ENCODE measurements around the gene MCFD2. TPM values are rescaled to one million over a fixed set of nuclear protein-coding genes. Genes with fewer than 3 reads are reported as not detected.

Gene MCFD2
- total RNA-seq, 1 experiment from 2014 or later, result 84.9 TPM

DNA sequence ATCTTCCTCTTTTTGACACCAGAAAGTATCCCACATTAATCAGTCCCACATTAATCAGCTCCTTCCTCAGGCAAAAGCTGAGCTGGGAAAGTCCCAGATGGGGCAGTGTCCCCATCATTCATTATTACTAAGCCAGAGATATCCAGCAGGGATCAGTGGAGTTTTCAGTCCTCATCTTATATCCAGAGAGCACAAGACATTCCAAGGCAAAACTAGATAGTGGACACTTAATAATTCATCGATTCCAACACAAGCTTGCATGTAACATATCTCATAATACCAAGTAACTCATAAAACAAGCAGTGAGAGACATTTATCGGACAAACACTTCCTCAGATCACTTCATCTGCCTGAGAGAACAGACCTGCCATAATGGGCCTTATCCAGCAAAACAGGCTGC, 53.1 kb downstream of the MCFD2 start:
- ChIA-PET CTCF (no interaction called here), POLR2A (no interaction called here)
- ATAC-seq (no peak), DNase-seq (ENCODE audit: low read depth, low spot score) (no peak)
- Histone ChIP-seq H3K4me1 (ENCODE audit: control insufficient read depth, insufficient read depth, low read length) (no peaks in the 10 kb centered on the region), H3K4me3 (ENCODE audit: low read depth in 2 of 2, low read length in 2 of 2) (no peak overlapping the region), H3K27ac (ENCODE audit: low read length) (no peak overlapping the region), H3K36me3 (ENCODE audit: control insufficient read depth, insufficient read depth, low read length) (no peaks in the 10 kb centered on the region), H3K9me3 (ENCODE audit: control insufficient read depth, insufficient read depth, low read depth, low read length) (peaks cover 4% of the 10 kb centered on the region; the same call in 1 of the 2 replicates), H3K27me3 (ENCODE audit: control insufficient read depth, insufficient read depth, low read length) (no peaks in the 10 kb centered on the region)
- TF ChIP-seq TCF7L2 (IDR thresholded peaks at IDR 0.05; ENCODE audit: low read depth, low read length), result no peak
- no peak for TF ChIP-seq SIN3A (IDR thresholded peaks at IDR 0.05; ENCODE audit: borderline replicate concordance, insufficient read depth, low read depth, low read length)
- no peak for TF ChIP-seq POLR2AphosphoS5 (IDR thresholded peaks at IDR 0.05; ENCODE audit: low read depth, low read length)
- TF ChIP-seq, protein P1, sequence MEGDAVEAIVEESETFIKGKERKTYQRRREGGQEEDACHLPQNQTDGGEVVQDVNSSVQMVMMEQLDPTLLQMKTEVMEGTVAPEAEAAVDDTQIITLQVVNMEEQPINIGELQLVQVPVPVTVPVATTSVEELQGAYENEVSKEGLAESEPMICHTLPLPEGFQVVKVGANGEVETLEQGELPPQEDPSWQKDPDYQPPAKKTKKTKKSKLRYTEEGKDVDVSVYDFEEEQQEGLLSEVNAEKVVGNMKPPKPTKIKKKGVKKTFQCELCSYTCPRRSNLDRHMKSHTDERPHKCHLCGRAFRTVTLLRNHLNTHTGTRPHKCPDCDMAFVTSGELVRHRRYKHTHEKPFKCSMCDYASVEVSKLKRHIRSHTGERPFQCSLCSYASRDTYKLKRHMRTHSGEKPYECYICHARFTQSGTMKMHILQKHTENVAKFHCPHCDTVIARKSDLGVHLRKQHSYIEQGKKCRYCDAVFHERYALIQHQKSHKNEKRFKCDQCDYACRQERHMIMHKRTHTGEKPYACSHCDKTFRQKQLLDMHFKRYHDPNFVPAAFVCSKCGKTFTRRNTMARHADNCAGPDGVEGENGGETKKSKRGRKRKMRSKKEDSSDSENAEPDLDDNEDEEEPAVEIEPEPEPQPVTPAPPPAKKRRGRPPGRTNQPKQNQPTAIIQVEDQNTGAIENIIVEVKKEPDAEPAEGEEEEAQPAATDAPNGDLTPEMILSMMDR (IDR thresholded peaks at IDR 0.05), result no peak
- TF ChIP-seq, protein P2, sequence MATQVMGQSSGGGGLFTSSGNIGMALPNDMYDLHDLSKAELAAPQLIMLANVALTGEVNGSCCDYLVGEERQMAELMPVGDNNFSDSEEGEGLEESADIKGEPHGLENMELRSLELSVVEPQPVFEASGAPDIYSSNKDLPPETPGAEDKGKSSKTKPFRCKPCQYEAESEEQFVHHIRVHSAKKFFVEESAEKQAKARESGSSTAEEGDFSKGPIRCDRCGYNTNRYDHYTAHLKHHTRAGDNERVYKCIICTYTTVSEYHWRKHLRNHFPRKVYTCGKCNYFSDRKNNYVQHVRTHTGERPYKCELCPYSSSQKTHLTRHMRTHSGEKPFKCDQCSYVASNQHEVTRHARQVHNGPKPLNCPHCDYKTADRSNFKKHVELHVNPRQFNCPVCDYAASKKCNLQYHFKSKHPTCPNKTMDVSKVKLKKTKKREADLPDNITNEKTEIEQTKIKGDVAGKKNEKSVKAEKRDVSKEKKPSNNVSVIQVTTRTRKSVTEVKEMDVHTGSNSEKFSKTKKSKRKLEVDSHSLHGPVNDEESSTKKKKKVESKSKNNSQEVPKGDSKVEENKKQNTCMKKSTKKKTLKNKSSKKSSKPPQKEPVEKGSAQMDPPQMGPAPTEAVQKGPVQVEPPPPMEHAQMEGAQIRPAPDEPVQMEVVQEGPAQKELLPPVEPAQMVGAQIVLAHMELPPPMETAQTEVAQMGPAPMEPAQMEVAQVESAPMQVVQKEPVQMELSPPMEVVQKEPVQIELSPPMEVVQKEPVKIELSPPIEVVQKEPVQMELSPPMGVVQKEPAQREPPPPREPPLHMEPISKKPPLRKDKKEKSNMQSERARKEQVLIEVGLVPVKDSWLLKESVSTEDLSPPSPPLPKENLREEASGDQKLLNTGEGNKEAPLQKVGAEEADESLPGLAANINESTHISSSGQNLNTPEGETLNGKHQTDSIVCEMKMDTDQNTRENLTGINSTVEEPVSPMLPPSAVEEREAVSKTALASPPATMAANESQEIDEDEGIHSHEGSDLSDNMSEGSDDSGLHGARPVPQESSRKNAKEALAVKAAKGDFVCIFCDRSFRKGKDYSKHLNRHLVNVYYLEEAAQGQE (IDR thresholded peaks at IDR 0.05; ENCODE audit: insufficient read depth in 1 of 2, low read depth in 2 of 2, low read length in 1 of 2), result no peak
- intact Hi-C loops (cut with micrococcal nuclease; ENCODE audit: unreplicated experiment) (no loop called here), in situ Hi-C loops (cut with HindIII; ENCODE audit: low pct_unique_long_range_greater_than_20kb, low sequenced_read_pairs) (no loop called here)
- no TSS peak for BruUV-seq (replicated peaks)

DNA sequence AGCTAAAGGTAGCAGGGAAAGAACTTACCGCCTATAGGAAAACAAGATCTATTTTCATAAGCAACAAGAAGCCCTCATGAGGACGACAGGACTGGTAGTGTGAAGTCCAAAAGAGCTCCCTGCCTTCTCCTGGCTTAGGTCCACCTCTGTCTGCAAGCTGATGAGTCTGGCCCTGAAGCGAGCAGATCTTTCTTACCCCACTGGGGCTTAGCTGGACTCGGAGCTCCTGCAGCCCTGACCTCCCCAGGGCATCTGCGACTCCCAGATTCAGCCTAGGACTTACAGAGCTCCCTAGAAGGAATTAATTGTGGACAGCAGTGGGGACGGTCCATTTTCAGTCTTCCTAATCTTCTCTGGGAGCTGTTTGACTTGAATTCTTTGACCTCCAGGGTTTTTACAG, 53.7 kb downstream of the MCFD2 start:
- no peak for DNase-seq (ENCODE audit: low read depth, low spot score)
- BruUV-seq (replicated peaks), result no TSS peak
- in situ Hi-C loops (cut with HindIII; ENCODE audit: low pct_unique_long_range_greater_than_20kb, low sequenced_read_pairs), result no loop called here

More for the DNA sequence above, 53.7 kb downstream of the MCFD2 start:
- H3K27me3 ChIP-seq (ENCODE audit: control insufficient read depth, insufficient read depth, low read length), result no peaks in the 10 kb centered on the region
- ChIA-PET POLR2A (interaction anchor here (0.5 kb wide), 1 partner anchor 922 kb away, joined by 9 read pairs; no protein-coding TSS in a partner anchor), CTCF (no interaction called here)
- intact Hi-C loops (cut with micrococcal nuclease; ENCODE audit: unreplicated experiment), result no loop called here
- H3K4me3 ChIP-seq (ENCODE audit: low read depth in 2 of 2, low read length in 2 of 2), result no peak overlapping the region
- ATAC-seq, result no peak
- peaks cover 4% of the 10 kb centered on the region; the same call in 1 of the 2 replicates for H3K9me3 ChIP-seq (ENCODE audit: control insufficient read depth, insufficient read depth, low read depth, low read length)
- H3K4me1 ChIP-seq (ENCODE audit: control insufficient read depth, insufficient read depth, low read length), result no peaks in the 10 kb centered on the region
- TF ChIP-seq, protein P1 (IDR thresholded peaks at IDR 0.05), result no peak
- no peak for TF ChIP-seq POLR2AphosphoS5 (IDR thresholded peaks at IDR 0.05; ENCODE audit: low read depth, low read length)
- TF ChIP-seq, protein P2 (IDR thresholded peaks at IDR 0.05; ENCODE audit: insufficient read depth in 1 of 2, low read depth in 2 of 2, low read length in 1 of 2), result no peak
- TF ChIP-seq TCF7L2 (IDR thresholded peaks at IDR 0.05; ENCODE audit: low read depth, low read length), result no peak
- no peak for TF ChIP-seq SIN3A (IDR thresholded peaks at IDR 0.05; ENCODE audit: borderline replicate concordance, insufficient read depth, low read depth, low read length)
- no peak overlapping the region for H3K27ac ChIP-seq (ENCODE audit: low read length)
- no peaks in the 10 kb centered on the region for H3K36me3 ChIP-seq (ENCODE audit: control insufficient read depth, insufficient read depth, low read length)
